Skin epidermis (tissue), 12 donors: ENCODE measurements around the gene LCLAT1.
A peak's percentile ranks its signal among the peaks of the same experiment; 100 is the strongest.
"Not testable (repeated sequence)": the region's sequence is repeated elsewhere in the genome, so short reads cannot be mapped to it uniquely, and the experiment has no call there.

Experiments used
- H3K27ac ChIP-seq, 21 experiments: fragments of 200-600 bp; sonication (generic) in 11 of 21; one replicate each; pipeline ENCODE4 v1.5.0; 2020; ENCODE audit warnings: mild to moderate bottlenecking in 3 of 21, inconsistent platforms in 2 of 21, moderate library complexity in 2 of 21
- H3K4me3 ChIP-seq, 7 experiments: fragments of 200-600 bp; sonication (generic) in 2 of 7; one replicate each; pipeline ENCODE4 v1.5.0; 2020; ENCODE audit warnings: inconsistent platforms in 2 of 7, mild to moderate bottlenecking in 2 of 7, moderate library complexity in 1 of 7

LCLAT1 gene

DNA sequence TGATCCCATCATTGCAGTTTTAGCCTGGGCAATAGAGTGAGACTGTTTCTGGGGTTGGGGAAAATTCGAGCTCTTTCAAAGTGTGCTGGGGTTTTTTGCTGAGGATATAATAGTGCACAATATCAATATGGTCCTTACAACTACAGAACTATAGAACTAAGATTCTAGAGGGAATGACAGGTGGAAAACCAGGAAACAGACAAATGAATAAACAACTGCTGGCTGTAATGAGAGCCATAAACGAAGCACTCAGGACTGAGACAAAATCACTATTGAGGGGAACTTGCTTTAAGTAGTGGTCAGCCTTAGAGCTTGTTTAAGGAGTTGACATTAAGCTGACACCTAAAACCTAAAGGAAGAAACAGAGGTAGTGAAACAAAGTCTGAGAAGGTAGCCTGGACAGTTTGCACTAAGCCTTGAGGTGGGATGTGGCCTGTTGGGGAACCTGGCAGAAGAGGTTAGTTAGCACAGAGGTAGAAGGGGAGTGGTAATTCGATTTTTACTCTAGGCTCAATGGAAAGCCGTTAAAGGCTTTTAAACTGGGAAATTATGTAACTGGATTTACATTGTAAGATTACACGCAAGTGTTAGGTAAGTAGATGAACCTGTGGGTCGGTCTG lies 33.8 kb downstream of the LCLAT1 start:
- Histone ChIP-seq H3K27ac (no peak overlapping the region), H3K4me3 (no peak overlapping the region)

DNA sequence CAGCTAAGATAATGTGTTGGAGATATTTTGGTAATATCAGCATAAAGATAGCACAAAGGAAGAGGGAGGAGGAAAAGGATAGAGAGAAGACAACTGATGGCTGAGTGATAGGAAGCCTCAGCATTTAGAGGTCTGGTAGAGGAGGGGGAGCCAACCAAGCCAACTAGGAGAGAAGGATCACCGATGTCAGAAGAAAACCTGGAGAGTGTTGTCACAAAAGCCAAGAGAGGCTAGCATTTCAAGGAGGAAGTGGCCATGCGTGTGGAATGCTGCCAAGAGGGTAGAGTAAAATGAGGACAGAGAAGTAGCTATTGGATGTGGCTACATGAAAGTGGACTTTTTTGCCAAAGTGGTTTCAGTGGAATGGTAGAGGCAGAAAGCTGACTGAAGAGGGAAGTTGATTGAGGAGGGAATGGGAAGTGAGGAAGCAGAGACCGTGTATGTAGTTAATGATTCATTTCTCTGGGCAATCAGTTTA lies 34.3 kb downstream of the LCLAT1 start:
- Histone ChIP-seq H3K27ac (no peak overlapping the region), H3K4me3 (no peak overlapping the region)

- Histone ChIP-seq H3K27ac (no peak overlapping the region), H3K4me3 (no peak overlapping the region)
These were observed 35.0 kb downstream of the LCLAT1 start for GRCh38 chr2:30482011-30482410.

GRCh38 chr2:30484145-30484544 lies 37.1 kb downstream of the LCLAT1 start:
- Histone ChIP-seq H3K27ac (no peak overlapping the region), H3K4me3 (no peak overlapping the region)

GRCh38 chr2:30484995-30485394 lies 37.9 kb downstream of the LCLAT1 start:
- no peak overlapping the region for H3K27ac ChIP-seq
- H3K4me3 ChIP-seq = no peak overlapping the region

GRCh38 chr2:30486655-30487054 lies 39.6 kb downstream of the LCLAT1 start:
- H3K27ac ChIP-seq = no peak overlapping the region
- no peak overlapping the region for H3K4me3 ChIP-seq

DNA sequence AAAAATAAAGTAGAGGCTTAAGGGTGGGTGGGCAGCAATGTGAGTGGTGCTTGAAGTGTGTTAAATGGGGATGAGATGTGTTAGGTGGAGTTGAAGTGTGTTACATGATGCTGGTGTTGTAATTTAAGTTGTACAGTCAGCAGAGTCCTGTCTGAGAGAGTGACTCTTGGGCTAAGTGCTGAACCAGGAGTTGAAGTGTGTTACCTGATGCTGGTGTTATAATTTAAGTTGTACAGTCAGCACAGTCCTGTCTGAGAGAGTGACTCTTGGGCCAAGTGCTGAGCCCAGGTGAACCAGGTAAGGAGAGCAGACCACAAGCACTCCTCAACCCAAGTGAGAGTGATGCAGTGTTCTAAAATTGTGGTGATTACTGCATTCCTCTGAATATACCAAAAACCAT lies 40.6 kb downstream of the LCLAT1 start:
- H3K27ac ChIP-seq = peak overlapping the region in 9 of 21 experiments; percentile 5 to 51 (median 37)
- no peak overlapping the region for H3K4me3 ChIP-seq

GRCh38 chr2:30488012-30488659 lies 41.1 kb downstream of the LCLAT1 start:
- peak overlapping the region in 9 of 21 experiments; percentile 5 to 51 (median 37) for H3K27ac ChIP-seq
- no peak overlapping the region for H3K4me3 ChIP-seq

- no peak overlapping the region for H3K4me3 ChIP-seq
- H3K27ac ChIP-seq = no peak overlapping the region
These were observed 44.2 kb downstream of the LCLAT1 start for GRCh38 chr2:30491225-30491624.

DNA sequence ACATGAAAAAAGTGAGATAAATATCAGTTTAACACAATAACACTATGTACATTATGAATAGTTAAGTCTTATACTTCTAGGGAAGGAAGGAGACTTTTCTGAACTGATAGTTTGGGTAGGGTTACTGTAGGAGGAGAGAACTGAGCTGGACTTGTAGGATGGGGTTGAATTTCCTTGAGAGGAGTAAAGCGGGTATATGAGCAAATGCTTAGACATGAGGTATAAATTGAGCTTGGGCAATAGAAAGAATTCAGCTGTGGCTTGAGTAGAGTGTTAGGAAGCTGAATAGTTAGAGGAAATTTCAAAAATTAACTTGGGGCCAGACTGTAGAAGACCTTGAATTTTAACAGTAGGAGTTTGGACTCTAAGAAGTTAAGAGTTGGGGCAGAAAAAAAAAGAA lies 45.1 kb downstream of the LCLAT1 start:
- no peak overlapping the region for H3K27ac ChIP-seq
- no peak overlapping the region for H3K4me3 ChIP-seq

GRCh38 chr2:30492619-30493018 lies 45.6 kb downstream of the LCLAT1 start:
- H3K27ac ChIP-seq = no peak overlapping the region
- no peak overlapping the region for H3K4me3 ChIP-seq

GRCh38 chr2:30493440-30493839 lies 46.4 kb downstream of the LCLAT1 start:
- no peak overlapping the region for H3K27ac ChIP-seq
- H3K4me3 ChIP-seq = no peak overlapping the region

DNA sequence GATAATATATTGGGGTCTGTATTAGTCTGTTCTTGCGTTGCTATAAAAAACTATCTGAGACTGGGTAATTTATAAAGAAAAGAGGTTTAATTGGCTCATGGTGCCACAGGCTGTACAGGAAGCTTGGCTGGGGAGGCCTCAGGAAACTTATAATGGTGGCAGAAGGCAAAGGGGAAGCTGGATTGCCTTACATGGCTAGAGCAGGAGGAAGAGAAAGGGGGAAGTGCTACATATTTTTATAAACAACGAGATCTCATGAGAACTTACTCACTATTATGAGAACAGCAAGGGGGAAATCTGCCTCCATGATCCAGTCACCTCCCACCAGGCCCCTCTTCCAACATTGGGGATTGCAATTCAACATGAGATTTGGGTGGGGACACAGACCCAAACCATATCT lies 48.9 kb downstream of the LCLAT1 start:
- H3K4me3 ChIP-seq, H3K27ac ChIP-seq: not testable (repeated sequence)

DNA sequence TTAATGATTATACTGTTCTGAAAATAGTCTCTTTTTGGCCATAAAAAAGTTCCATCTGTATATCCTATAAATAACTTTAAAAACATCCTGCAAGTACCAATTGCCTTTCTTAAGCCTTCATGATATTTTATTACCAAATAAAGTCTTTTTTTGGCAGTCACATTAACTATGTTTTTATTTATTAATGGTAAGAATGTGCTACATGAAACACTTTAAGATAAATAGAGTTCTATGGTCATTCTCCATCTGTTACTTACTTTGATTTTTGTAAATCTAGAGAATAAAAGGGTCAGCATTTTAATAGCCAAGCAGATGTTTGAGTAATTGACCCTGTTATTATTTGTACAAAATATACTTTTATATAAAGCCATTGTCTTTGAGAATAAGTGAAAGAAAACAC lies 52.6 kb downstream of the LCLAT1 start:
- Histone ChIP-seq H3K4me3 (no peak overlapping the region), H3K27ac (no peak overlapping the region)

DNA sequence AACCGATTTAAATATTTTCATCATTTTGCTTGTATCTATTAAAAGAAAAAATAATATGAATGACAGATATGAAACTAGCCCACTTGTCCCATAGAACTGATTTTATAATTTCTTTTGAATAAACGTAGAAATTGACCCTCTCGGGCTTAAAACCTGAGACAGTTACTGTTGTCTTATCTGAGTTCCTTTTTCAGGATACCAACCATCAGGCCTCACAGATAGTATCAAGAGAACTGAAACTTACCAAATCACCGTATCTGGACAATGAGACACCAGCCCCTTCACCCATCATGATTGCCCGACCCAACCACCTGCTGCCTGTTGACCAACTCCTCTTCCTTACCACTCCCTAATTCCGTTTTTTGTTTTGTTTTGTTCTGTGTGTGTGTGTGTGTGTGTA lies 53.7 kb downstream of the LCLAT1 start:
- no peak overlapping the region for H3K27ac ChIP-seq
- H3K4me3 ChIP-seq = no peak overlapping the region

DNA sequence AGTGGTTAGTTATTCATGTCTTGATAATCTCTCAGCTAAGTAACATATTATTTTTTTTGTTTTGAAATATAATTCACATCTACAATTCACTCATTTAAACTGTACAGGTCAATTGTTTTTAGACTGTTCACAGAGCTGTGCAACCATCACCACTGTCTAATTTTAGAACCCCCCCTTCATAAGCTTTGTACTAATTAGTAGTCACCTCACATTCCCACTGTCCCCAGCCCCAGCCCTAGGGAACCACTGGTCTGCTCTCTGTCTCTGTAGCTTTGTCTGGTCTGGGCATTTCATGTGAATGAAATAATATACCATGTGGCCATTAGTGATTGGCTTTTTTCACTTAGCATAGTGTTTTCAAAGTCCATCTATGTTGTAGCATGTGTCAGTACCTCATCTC lies 55.3 kb downstream of the LCLAT1 start:
- no peak overlapping the region for H3K4me3 ChIP-seq
- no peak overlapping the region for H3K27ac ChIP-seq

DNA sequence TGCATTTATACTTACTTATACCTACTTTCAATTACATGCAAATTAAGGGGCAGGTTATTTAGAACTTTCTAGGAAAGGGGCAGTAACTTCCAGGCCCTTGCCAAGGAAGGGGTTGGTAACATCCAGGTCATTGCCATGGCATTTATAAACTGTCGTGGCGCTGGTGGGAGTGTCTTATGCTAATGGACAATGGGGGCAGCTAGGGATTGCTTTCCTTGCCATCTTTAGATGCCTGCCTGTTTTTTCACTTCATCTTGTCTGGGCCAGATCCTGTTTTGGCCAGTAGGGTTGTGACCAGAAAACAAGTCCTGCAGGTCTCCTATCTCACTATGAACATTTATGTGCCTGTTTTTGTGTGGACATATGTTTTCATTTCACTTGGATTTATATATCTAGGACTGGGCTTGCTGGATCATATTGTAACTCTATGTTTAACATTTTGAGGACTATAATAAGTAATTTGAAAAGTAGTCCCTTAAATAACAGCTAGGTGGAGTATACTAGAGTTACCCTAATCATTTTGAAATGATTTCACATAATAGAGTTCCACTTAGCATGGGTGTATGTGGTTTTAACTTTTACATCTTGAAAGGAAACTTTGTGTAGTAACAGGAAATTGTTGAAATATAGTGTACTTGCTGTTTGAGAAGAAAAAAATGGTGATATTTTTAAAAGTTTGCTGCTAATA lies 56.1 kb downstream of the LCLAT1 start:
- Histone ChIP-seq H3K27ac (peak overlapping the region in 6 of 21 experiments; percentile 10 to 58 (median 50)), H3K4me3 (no peak overlapping the region)

DNA sequence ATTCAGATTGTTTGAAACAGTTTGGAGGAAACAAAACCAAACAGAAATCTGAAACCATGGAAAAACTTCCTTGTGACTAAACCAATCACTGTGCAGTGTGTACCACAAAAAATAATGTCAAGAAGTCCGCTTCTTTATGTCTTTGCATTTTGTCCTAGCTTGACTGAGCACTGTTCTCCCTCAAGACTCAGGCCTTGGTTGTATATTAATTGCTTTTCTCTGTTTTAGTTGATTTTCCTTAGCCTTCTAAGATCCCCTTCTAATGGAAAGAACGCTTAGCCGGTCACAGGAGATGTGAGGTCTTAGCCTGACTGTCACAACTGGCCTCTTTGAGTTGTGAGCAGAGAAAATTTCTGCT lies 56.6 kb downstream of the LCLAT1 start:
- H3K4me3 ChIP-seq = no peak overlapping the region
- H3K27ac ChIP-seq = peak overlapping the region in 7 of 21 experiments; percentile 10 to 58 (median 49)

DNA sequence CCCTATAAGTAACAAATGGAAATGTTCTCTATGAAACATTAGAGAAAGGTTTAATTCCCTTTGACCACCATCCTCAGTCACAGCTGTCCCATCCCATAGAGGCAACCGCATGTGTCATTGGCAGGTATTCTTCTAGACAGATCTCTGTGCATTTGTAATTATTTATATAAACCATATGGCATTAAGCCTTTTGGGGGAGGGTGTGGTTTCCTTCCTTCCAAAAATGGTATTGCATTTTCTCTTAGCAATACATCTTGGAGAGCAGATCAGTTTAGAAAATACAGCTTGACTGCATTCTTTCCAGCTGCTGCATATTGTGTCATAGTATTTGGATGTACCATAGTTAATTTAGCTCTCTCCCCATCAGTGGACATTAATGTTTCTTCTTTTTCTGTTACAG lies 57.7 kb downstream of the LCLAT1 start:
- Histone ChIP-seq H3K4me3 (no peak overlapping the region), H3K27ac (no peak overlapping the region)

DNA sequence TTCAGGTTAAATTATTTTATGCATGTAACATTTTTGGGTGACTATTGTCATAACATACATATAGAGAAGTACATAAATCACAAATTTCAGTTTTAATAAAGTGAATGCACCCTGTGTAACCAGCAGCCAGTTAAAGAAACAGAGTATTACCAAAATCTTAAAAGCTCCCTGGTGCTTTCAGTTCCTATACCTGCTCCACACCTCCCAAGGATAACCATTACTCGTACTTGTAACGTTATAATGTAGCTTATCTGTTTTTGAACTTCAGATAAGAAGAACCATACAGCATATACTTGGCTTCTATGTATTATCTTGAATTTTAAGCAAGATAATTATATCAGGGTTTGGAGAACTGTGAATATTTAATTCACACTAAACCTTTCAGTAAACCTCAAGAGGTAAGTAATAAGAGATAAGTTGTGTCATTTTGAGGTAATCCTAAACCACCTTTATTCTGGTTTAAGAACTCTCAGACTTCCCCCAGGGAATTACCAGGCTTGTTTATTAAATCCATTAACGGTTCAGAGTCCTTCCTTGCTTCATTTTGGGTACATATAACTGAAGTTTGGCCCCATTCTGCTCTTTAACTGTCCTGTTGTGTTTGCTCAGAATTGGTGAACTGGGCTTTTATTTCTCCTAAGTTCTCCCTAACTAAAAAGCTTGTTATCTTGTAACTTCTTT lies 58.6 kb downstream of the LCLAT1 start:
- Histone ChIP-seq H3K27ac (no peak overlapping the region), H3K4me3 (no peak overlapping the region)

- not testable (repeated sequence) for H3K4me3 ChIP-seq, H3K27ac ChIP-seq
These were observed 60.4 kb downstream of the LCLAT1 start for GRCh38 chr2:30507460-30507859.
